ENCODE measurements around the gene LIMS1. TPM values are rescaled to one million over a fixed set of nuclear protein-coding genes. Genes with fewer than 3 reads are reported as not detected.
"Not testable (repeated sequence)": the region's sequence is repeated elsewhere in the genome, so short reads cannot be mapped to it uniquely, and the experiment has no call there.

The LIMS1 gene
- total and polyA plus RNA-seq, 4 donors, result 26.7 to 102 (median 90.4) TPM

DNA sequence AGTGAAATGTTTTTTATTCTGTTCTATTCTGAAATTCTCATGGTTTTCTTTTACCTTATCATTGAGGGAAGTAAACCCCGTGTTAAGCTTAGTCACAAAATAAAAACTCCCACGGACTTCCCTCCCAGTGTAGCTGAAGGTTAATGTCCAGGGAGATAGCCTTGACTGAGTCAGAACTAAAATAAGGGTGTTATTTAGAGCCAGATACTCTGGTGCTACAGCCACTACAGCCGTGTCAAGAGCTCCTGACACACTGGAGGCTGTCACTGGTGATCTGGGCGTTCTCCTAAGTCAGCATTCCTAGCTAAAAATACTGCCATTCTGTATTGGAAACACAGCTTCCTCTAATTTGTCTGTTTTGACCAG is 103.0 kb downstream of the LIMS1 start:
- TF ChIP-seq, protein P1, sequence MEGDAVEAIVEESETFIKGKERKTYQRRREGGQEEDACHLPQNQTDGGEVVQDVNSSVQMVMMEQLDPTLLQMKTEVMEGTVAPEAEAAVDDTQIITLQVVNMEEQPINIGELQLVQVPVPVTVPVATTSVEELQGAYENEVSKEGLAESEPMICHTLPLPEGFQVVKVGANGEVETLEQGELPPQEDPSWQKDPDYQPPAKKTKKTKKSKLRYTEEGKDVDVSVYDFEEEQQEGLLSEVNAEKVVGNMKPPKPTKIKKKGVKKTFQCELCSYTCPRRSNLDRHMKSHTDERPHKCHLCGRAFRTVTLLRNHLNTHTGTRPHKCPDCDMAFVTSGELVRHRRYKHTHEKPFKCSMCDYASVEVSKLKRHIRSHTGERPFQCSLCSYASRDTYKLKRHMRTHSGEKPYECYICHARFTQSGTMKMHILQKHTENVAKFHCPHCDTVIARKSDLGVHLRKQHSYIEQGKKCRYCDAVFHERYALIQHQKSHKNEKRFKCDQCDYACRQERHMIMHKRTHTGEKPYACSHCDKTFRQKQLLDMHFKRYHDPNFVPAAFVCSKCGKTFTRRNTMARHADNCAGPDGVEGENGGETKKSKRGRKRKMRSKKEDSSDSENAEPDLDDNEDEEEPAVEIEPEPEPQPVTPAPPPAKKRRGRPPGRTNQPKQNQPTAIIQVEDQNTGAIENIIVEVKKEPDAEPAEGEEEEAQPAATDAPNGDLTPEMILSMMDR (IDR thresholded peaks at IDR 0.05; ENCODE audit: control extremely low read depth, extremely low read depth), result no peak
- H3K9ac ChIP-seq (ENCODE audit: insufficient read depth in 1 of 2, low read length in 2 of 2), result peak overlapping the region in 1 of 2 donors; percentile 23
- H3K4me1 ChIP-seq (ENCODE audit: control insufficient read depth in 5 of 5, insufficient read depth in 5 of 5, low read length in 5 of 5), result peaks cover 21 to 80% (median 45%) of the 10 kb centered on the region in 5 donors
- no peak overlapping the region for H3K4me3 ChIP-seq
- WGBS, 2 donors, result 8 to 16% methylated on average over 4 of the region's 4 CpGs
- no peaks in the 10 kb centered on the region for H3K27me3 ChIP-seq (ENCODE audit: control insufficient read depth in 3 of 3, insufficient read depth in 3 of 3, low read length in 2 of 3)
- H3K27ac ChIP-seq (ENCODE audit: low read depth in 1 of 2, low read length in 1 of 2), result peak overlapping the region in 1 of 2 donors; percentile 85
- peak in 2 of 3 donors; percentile 59 to 64 for DNase-seq
- no peaks in the 10 kb centered on the region for H3K9me3 ChIP-seq (ENCODE audit: control insufficient read depth in 4 of 4, insufficient read depth in 3 of 4, low read length in 3 of 4)
- H3K36me3 ChIP-seq (ENCODE audit: control insufficient read depth in 4 of 4, insufficient read depth in 4 of 4, low read length in 4 of 4), result no peaks in the 10 kb centered on the region
- peak; percentile 64 for ATAC-seq (ENCODE audit: insufficient read depth, low FRiP score)

DNA sequence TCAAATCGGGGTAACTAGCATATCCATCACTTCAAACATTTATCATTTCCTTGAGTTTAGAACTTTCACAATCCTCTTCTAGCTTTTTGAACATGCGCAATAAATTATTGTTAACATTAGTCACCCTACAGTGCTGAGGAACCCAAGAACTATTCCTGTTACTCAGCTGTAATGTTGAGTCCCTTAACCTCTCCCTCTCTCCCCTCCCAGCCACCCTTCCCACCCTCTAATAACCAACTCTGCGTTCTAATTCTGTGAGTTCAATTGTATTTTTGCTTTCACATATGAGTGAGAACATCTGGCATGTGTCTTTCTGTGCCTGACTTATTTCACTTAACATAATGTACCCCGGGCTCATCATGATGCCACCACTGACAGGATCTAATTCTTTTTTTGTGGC is 106.5 kb downstream of the LIMS1 start:
- peaks cover 12 to 45% (median 24%) of the 10 kb centered on the region in 5 donors for H3K4me1 ChIP-seq (ENCODE audit: control insufficient read depth in 5 of 5, insufficient read depth in 5 of 5, low read length in 5 of 5)
- 56 to 68% methylated on average over 4 of the region's 4 CpGs for WGBS, 2 donors
- no peaks in the 10 kb centered on the region for H3K36me3 ChIP-seq (ENCODE audit: control insufficient read depth in 4 of 4, insufficient read depth in 4 of 4, low read length in 4 of 4)
- no peak for ATAC-seq (ENCODE audit: insufficient read depth, low FRiP score)
- no peak overlapping the region for H3K4me3 ChIP-seq
- no peaks in the 10 kb centered on the region for H3K27me3 ChIP-seq (ENCODE audit: control insufficient read depth in 3 of 3, insufficient read depth in 3 of 3, low read length in 2 of 3)
- no peak overlapping the region for H3K9ac ChIP-seq (ENCODE audit: insufficient read depth in 1 of 2, low read length in 2 of 2)
- TF ChIP-seq, protein P1 (IDR thresholded peaks at IDR 0.05; ENCODE audit: control extremely low read depth, extremely low read depth), result no peak
- no peaks in the 10 kb centered on the region for H3K9me3 ChIP-seq (ENCODE audit: control insufficient read depth in 4 of 4, insufficient read depth in 3 of 4, low read length in 3 of 4)
- DNase-seq, result no peak
- peak overlapping the region in 1 of 2 donors; percentile 67 for H3K27ac ChIP-seq (ENCODE audit: low read depth in 1 of 2, low read length in 1 of 2)

DNA sequence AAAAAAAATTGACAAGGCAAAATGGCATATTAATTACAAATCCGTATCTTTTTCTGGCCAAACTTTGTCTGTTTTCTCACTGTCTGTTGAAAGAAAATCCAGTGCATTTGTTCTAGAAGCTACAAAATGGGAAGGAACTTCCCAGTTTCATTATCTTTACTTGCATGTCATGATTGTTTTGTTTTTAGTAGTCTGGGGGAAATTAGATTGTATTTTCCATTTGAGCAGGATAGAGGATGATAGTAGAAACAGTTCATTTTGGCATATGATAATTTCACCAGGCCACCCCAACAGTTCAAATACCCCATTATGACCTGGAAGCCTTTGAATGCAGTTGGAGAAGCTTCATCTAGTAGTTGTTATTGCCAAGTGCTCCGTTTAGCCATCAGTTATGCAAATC is 107.5 kb downstream of the LIMS1 start:
- H3K4me3 ChIP-seq, result no peak overlapping the region
- DNase-seq (peak in 1 of 3 donors; percentile 54), ATAC-seq (ENCODE audit: insufficient read depth, low FRiP score) (no peak)
- H3K9ac ChIP-seq (ENCODE audit: insufficient read depth in 1 of 2, low read length in 2 of 2), result no peak overlapping the region
- no peaks in the 10 kb centered on the region for H3K27me3 ChIP-seq (ENCODE audit: control insufficient read depth in 3 of 3, insufficient read depth in 3 of 3, low read length in 2 of 3)
- H3K36me3 ChIP-seq (ENCODE audit: control insufficient read depth in 4 of 4, insufficient read depth in 4 of 4, low read length in 4 of 4), result no peaks in the 10 kb centered on the region
- WGBS, 2 donors, result 69 to 72% methylated on average over 2 of the region's 2 CpGs
- peak overlapping the region in 1 of 2 donors; percentile 37 for H3K27ac ChIP-seq (ENCODE audit: low read depth in 1 of 2, low read length in 1 of 2)
- TF ChIP-seq, protein P1 (IDR thresholded peaks at IDR 0.05; ENCODE audit: control extremely low read depth, extremely low read depth), result no peak
- H3K4me1 ChIP-seq (ENCODE audit: control insufficient read depth in 5 of 5, insufficient read depth in 5 of 5, low read length in 5 of 5), result peaks cover 7 to 35% (median 22%) of the 10 kb centered on the region in 5 donors
- no peaks in the 10 kb centered on the region for H3K9me3 ChIP-seq (ENCODE audit: control insufficient read depth in 4 of 4, insufficient read depth in 3 of 4, low read length in 3 of 4)

DNA sequence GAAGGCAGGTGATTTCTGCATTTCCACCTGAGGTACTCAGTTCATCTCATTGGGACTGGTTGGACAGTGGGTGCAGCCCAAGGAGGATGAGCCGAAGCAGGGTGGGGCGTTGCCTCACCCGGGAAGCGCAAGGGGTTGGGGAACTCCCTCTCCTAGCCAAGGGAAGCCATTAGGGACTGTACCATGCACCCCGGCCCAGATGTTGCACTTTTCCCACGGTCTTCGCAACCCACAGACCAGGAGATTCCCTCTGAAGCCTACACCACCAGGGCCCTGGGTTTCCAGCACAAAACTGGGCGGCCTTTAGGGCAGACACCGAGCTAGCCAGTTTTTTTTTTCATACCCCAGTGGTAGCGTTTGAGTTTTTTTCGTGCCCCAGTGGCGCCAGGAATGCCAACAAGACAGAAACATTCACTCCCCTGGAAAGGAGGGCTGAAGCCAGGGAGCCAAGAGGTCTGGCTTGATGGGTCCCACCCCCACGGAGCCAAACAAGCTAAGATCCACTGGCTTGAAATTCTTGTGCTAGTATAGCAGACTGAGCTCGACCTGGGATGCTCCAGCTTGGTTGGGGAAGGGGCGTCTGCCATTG is 109.1 kb downstream of the LIMS1 start:
- H3K36me3 ChIP-seq (ENCODE audit: control insufficient read depth in 4 of 4, insufficient read depth in 4 of 4, low read length in 4 of 4), result no peaks in the 10 kb centered on the region
- H3K27ac ChIP-seq (ENCODE audit: low read depth in 1 of 2, low read length in 1 of 2), result no peak overlapping the region
- 90 to 93% methylated on average over 15 of the region's 15 CpGs for WGBS, 2 donors
- H3K4me3 ChIP-seq, result no peak overlapping the region
- no peak overlapping the region for H3K9ac ChIP-seq (ENCODE audit: insufficient read depth in 1 of 2, low read length in 2 of 2)
- no peak for DNase-seq
- peaks cover 5 to 24% (median 18%) of the 10 kb centered on the region in 5 donors for H3K4me1 ChIP-seq (ENCODE audit: control insufficient read depth in 5 of 5, insufficient read depth in 5 of 5, low read length in 5 of 5)
- H3K9me3 ChIP-seq (ENCODE audit: control insufficient read depth in 4 of 4, insufficient read depth in 3 of 4, low read length in 3 of 4), result no peaks in the 10 kb centered on the region
- ATAC-seq (ENCODE audit: insufficient read depth, low FRiP score), result no peak
- H3K27me3 ChIP-seq (ENCODE audit: control insufficient read depth in 3 of 3, insufficient read depth in 3 of 3, low read length in 2 of 3), result no peaks in the 10 kb centered on the region
- TF ChIP-seq, protein P1 (IDR thresholded peaks at IDR 0.05; ENCODE audit: control extremely low read depth, extremely low read depth), result no peak

DNA sequence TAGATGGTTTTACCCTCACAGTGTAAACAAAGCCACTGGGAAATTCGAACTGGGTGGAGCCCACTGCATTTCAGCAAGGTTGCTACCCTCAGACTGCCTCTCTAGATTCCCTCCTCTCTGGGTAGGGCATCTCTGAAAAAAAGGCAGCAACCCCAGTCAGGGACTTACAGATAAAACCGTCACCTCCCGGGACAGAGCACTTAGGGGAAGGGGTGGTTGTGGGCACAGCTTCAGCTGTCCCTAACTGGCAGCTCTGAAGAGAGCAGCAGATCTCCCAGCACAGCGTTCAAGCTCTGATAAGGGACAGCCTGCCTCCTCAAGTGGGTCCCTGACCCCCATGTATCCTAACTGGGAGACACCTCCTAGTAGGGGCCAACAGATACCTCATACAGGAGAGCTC is 109.6 kb downstream of the LIMS1 start:
- H3K27ac ChIP-seq (ENCODE audit: low read depth in 1 of 2, low read length in 1 of 2); DNase-seq; ATAC-seq (ENCODE audit: insufficient read depth, low FRiP score); H3K9ac ChIP-seq (ENCODE audit: insufficient read depth in 1 of 2, low read length in 2 of 2); H3K27me3 ChIP-seq (ENCODE audit: control insufficient read depth in 3 of 3, insufficient read depth in 3 of 3, low read length in 2 of 3); H3K9me3 ChIP-seq (ENCODE audit: control insufficient read depth in 4 of 4, insufficient read depth in 3 of 4, low read length in 3 of 4); H3K36me3 ChIP-seq (ENCODE audit: control insufficient read depth in 4 of 4, insufficient read depth in 4 of 4, low read length in 4 of 4); H3K4me3 ChIP-seq: not testable (repeated sequence)
- WGBS, 2 donors, result 94 to 96% methylated on average over 4 of the region's 4 CpGs
- H3K4me1 ChIP-seq (ENCODE audit: control insufficient read depth in 5 of 5, insufficient read depth in 5 of 5, low read length in 5 of 5), result peaks cover 5 to 24% (median 18%) of the 10 kb centered on the region in 5 donors

All from lung (tissue), 12 donors.